Spinal cord (tissue), 10 donors: ENCODE data around the gene UMPS. TPM values are rescaled to one million over a fixed set of nuclear protein-coding genes. Genes with fewer than 3 reads are reported as not detected.

Source experiments
- DNase-seq, 6 donors: peaks; one replicate each; pipeline versions ENCODE4 v3.0.0 to v3.0.0-alpha.2; 2013 to 2015; ENCODE audit warnings: low spot score in 6 of 6, low read depth in 4 of 6
- H3K27ac ChIP-seq: one replicate; pipeline ENCODE4 v1.5.1; 2013; ENCODE audit warnings: low read depth, low read length, control low read depth
- H3K27me3 ChIP-seq: one replicate; pipeline ENCODE4 v1.6.1; 2013; ENCODE audit warnings: low read length; ENCODE audit not compliant: control insufficient read depth, insufficient read depth
- H3K36me3 ChIP-seq: one replicate; pipeline ENCODE4 v1.6.1; 2013; ENCODE audit warnings: low read length; ENCODE audit not compliant: control insufficient read depth, insufficient read depth
- H3K4me1 ChIP-seq: one replicate; pipeline ENCODE4 v1.6.1; 2013; ENCODE audit warnings: low read length; ENCODE audit not compliant: control insufficient read depth, insufficient read depth
- H3K4me3 ChIP-seq: one replicate; pipeline ENCODE4 v1.5.1; 2013; ENCODE audit warnings: low read depth, low read length, control low read depth
- H3K9me3 ChIP-seq: one replicate; pipeline ENCODE4 v1.6.1; 2013; ENCODE audit warnings: low read length; ENCODE audit not compliant: control insufficient read depth, insufficient read depth
- WGBS: methylation state at CpG from one replicate; pipeline ENCODE4 v1.1.5; 2013; ENCODE audit warnings: missing lambda C conversion rate; ENCODE audit not compliant: insufficient coverage; 5-methylcytosine and 5-hydroxymethylcytosine counted together
- polyA plus RNA-seq, 2 donors: library from polyadenylated mRNA; unstranded; fragments of 120-200 nt; gene quantifications; one replicate each; pipeline ENCODE4 v1.2.1, GENCODE V29; 2013; ENCODE audit not compliant: insufficient read length in 2 of 2
- total RNA-seq, 2 donors: library from RNA; depleted of rRNA in 1 of 2; stranded (reverse); fragments of 120-200 nt in 1 of 2; fragments of >200 nt in 1 of 2; gene quantifications; one replicate each; pipeline versions ENCODE4 v1.2.3 to v1.2.4, GENCODE V29; 2013 to 2014
- donor health status: healthy.

UMPS gene
- total and polyA plus RNA-seq, 4 donors, result 24.0 to 33.6 (median 31.5) TPM

DNA sequence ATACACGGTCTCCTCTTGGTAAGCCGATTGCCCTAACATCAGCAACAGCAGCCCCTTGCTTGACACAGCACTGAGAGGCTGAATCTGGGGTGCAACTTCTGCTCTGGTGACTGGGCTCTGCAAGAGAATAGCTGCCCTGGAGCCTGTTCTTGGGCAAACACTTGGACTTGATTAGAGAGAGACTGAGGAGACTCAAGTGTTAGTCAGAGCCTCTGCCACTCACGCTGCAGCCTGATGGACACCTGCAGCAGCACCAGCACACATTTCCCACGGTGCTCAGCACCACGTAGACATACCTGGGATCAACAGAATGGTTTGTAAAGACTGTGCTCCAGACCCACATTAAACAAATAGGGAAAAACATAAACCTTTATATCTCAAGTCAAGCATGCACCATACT lies 35.8 kb upstream of the UMPS start:
- no peak for DNase-seq
- WGBS, result 92% methylated on average over 4 of the region's 5 CpGs
- H3K36me3 ChIP-seq, result peaks cover 6% of the 10 kb centered on the region
- H3K4me3 ChIP-seq, result no peak overlapping the region
- H3K27ac ChIP-seq, result no peak overlapping the region
- no peaks in the 10 kb centered on the region for H3K9me3 ChIP-seq
- H3K27me3 ChIP-seq, result no peaks in the 10 kb centered on the region
- H3K4me1 ChIP-seq, result no peaks in the 10 kb centered on the region

DNA sequence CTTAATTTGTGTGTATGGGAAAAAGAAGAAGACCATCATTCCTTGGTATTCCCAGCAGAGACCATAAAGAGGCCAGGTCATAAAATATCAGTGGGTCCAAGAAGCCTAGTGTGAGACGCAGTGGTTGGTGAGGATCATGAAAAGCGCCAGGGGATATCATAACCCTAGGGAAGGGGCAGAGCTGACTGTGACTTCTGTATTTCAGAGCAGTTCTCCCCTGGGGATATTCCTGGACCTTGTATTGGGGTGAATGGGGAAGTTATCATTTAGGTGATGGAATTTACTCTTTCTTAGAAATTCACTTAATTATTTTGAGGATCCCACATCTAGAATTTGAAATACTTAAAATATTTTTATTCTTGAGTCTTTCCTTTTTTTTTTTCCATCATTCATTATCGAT lies 34.9 kb upstream of the UMPS start:
- H3K27me3 ChIP-seq, result no peaks in the 10 kb centered on the region
- no peak overlapping the region for H3K4me3 ChIP-seq
- no peaks in the 10 kb centered on the region for H3K9me3 ChIP-seq
- 93% methylated on average over 2 of the region's 3 CpGs for WGBS
- H3K27ac ChIP-seq, result no peak overlapping the region
- H3K36me3 ChIP-seq, result peaks cover 12% of the 10 kb centered on the region
- no peaks in the 10 kb centered on the region for H3K4me1 ChIP-seq
- no peak for DNase-seq

DNA sequence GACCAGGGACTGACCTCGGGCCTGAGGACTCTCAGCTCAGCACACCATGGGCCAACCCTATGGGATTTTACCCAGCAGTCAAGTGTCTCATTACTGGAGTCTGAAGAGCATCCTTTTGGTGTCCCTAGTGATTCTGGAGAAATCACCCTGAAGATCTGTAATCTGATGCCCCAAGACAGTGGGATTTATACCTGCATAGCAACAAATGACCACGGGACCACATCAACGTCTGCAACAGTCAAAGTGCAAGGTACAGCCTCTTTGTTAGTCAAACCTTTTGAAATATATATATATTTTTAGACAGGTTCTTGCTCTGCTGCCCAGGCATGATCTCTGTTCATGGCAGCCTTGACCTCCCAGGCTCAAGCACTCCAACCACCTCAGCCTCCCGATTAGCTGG lies 34.2 kb upstream of the UMPS start:
- Histone ChIP-seq H3K4me1 (no peaks in the 10 kb centered on the region), H3K27me3 (no peaks in the 10 kb centered on the region), H3K27ac (no peak overlapping the region), H3K4me3 (no peak overlapping the region), H3K9me3 (no peaks in the 10 kb centered on the region), H3K36me3 (peaks cover 17% of the 10 kb centered on the region)
- DNase-seq, result no peak
- WGBS, result 100% methylated on average over 1 of the region's 4 CpGs

DNA sequence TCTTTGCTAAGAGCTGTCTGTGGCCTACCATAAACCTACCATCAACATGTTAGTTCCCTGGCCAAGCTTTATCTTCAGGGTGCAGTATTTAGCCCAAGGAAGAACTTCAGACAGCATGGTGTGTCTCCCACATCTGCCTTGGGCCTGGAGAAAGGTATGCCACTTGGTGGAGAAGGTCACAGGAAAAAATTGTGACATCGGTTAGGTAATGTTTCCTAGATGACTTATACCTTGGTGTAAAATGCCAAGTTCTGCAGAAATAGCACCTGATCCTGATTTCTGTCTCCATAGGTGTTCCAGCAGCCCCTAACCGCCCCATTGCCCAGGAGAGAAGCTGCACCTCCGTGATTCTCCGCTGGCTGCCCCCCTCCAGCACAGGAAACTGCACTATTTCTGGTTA lies 33.0 kb upstream of the UMPS start:
- Histone ChIP-seq H3K27ac (no peak overlapping the region), H3K4me1 (no peaks in the 10 kb centered on the region), H3K4me3 (no peak overlapping the region), H3K27me3 (no peaks in the 10 kb centered on the region), H3K36me3 (peaks cover 17% of the 10 kb centered on the region), H3K9me3 (no peaks in the 10 kb centered on the region)
- 100% methylated on average over 1 of the region's 4 CpGs for WGBS
- DNase-seq, result no peak

DNA sequence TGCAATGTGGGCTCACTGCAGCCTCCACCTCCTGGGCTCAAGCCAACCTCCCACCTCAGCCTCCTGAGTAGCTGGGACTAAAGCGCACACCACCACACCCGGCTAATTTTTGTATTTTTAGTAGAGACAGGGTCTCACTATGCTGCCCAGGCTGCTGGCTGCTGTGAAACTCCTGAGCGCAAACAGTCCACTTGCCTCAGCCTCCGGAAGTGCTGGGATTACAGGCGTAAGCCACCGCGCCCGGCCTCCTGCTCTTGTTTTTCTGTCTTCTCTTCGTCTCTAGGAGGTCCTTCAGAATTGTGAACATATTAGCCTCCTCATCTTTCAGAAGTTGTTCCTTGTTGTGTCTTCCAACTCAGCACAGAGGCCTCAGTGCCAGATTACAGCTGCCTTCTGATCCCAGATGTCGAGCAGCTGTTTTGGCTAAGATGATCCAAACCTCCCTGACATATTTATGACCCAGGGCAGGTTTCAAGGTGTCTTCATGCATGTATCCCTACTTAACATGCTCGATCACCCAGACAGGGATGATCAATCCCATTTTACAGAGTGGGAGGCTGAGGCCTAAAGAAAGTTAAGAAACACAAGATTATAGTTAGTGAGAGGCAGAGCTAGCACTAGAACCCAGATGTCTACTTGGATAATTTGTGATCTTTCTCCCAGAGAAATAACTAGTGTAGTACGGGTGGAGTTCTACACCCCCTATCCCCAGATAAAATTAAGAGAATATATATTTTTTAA lies 32.1 kb upstream of the UMPS start:
- Histone ChIP-seq H3K27ac (no peak overlapping the region), H3K27me3 (no peaks in the 10 kb centered on the region), H3K4me3 (no peak overlapping the region), H3K36me3 (peaks cover 17% of the 10 kb centered on the region), H3K9me3 (no peaks in the 10 kb centered on the region), H3K4me1 (no peaks in the 10 kb centered on the region)
- 95% methylated on average over 9 of the region's 12 CpGs for WGBS
- DNase-seq, result no peak

DNA sequence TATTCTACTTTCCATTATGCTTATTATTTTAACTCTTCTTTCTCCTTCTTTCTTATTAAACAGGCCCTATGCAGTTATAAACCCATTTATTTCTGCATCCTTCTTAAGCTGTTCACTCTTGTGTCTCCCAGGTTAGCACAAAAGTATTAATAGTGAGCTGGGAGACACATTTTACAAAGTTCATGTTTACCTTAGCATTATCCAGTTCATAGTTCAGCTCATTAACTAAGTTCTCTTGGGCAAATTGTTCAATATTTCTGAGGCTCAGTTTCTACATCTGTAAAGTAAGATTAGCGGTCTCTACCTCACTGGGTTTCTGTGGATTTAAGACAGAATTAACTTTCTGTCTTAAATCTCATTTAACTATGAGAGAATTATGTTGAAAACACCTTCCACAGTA lies 31.2 kb upstream of the UMPS start:
- no peak for DNase-seq
- peaks cover 17% of the 10 kb centered on the region for H3K36me3 ChIP-seq
- no peak overlapping the region for H3K4me3 ChIP-seq
- WGBS, result no CpG with 5 or more reads among the region's 1 CpG
- H3K27me3 ChIP-seq, result no peaks in the 10 kb centered on the region
- no peaks in the 10 kb centered on the region for H3K9me3 ChIP-seq
- no peak overlapping the region for H3K27ac ChIP-seq
- no peaks in the 10 kb centered on the region for H3K4me1 ChIP-seq

DNA sequence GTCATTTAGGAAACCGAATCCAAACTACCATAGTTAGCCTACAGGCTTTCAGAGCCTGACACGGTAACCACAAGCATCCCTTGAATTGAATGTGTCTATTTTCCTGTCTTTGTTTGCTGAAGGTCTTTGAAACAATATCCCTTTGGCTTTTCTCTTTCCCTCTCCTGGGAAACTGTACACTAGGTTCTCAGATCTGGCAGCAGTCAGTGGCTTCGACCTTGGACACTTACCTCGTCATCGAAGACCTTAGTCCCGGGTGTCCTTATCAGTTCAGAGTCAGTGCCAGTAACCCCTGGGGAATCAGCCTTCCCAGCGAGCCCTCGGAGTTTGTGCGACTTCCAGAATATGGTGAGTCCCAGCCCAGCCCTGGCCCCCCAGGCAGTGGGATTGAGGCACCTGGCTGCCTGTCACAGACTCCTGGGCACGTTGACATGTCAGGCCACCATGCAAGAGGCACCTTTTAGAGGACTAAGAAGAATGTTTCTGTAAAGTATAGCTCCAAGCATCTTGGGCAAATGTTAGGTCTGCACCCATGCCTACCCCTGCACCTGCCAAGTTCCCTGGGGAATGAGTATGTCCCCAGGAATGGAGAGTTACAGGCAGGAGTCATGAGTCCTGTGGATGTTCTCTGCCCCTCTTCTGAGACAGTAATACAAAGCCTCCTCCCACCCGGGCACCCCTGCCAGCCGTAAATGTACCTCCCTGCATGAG lies 30.4 kb upstream of the UMPS start:
- peaks cover 17% of the 10 kb centered on the region for H3K36me3 ChIP-seq

DNA sequence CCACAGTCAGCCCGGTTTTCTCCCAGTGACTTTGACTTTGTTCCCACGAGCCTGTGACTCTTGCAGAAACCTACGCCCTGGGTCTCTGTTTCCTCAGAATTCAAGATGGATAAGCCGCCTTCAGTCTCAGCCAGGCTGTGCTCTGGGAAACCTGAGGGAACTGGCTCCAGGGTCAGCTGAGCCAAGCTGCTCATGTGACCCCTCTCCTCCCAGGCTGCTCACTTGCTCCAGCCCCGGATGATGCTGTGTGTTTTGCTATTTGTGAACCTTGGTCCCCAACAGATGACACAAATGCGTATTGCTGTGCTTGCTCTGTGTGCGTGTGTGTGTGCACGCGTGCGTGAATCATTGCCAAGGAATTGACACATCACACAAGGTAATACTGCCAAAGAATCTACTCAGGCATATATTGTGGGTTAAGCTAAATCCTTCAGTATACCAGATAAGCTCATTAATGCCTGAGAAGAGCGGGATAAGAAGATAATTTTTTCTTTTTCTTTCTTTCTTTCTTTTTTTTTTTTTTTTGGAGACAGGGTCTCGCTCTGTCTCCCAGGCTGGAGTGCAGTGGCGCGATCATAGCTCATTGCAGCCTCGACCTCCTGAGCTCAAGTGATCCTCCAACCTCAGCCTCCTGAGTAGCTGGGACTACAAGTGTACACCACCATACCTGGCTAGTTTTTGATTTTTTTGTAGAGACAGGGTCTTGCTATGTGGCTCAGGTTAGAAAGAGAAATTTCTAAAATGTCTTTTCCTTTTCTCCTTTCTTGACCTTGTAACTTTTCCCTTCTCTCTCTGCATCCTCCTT lies 29.2 kb upstream of the UMPS start:
- H3K4me1 ChIP-seq, result no peaks in the 10 kb centered on the region
- no peak overlapping the region for H3K27ac ChIP-seq
- 79% methylated on average over 4 of the region's 15 CpGs for WGBS
- no peaks in the 10 kb centered on the region for H3K9me3 ChIP-seq
- DNase-seq, result peak in 1 of 6 donors; percentile 38
- H3K27me3 ChIP-seq, result no peaks in the 10 kb centered on the region
- peaks cover 22% of the 10 kb centered on the region for H3K36me3 ChIP-seq
- no peak overlapping the region for H3K4me3 ChIP-seq

More for the DNA sequence above, 30.4 kb upstream of the UMPS start:
- Histone ChIP-seq H3K27me3 (no peaks in the 10 kb centered on the region), H3K4me3 (no peak overlapping the region), H3K27ac (no peak overlapping the region), H3K9me3 (no peaks in the 10 kb centered on the region), H3K4me1 (no peaks in the 10 kb centered on the region)
- no peak for DNase-seq
- WGBS, result 62% methylated on average over 8 of the region's 12 CpGs

DNA sequence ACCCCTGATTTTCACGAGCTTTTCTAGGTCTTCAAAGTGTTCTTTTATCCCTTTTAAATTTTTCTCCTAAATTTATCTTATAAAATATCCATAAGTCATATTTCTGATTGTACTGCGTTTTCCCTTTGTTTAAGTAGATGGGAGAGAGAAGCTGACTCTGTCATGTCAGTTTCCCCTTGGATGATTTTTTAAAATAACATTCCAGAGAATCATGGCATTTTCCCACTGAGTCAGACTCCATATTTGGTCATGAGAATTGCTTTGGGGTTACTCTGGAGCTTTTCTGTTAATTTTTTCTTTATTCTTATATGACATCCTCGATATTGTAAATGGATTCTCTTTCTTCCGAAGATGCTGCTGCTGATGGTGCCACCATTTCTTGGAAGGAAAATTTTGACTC lies 28.6 kb upstream of the UMPS start:
- Histone ChIP-seq H3K4me1 (no peaks in the 10 kb centered on the region), H3K4me3 (no peak overlapping the region), H3K27me3 (no peaks in the 10 kb centered on the region), H3K27ac (no peak overlapping the region), H3K36me3 (peaks cover 22% of the 10 kb centered on the region), H3K9me3 (no peaks in the 10 kb centered on the region)
- 100% methylated on average over 1 of the region's 4 CpGs for WGBS
- DNase-seq, result no peak
